ENCODE measurements around the gene CRAMP1. TPM values are rescaled to one million over a fixed set of nuclear protein-coding genes. Genes with fewer than 3 reads are reported as not detected.
"Not testable (repeated sequence)": the region's sequence is repeated elsewhere in the genome, so short reads cannot be mapped to it uniquely, and the experiment has no call there.

Gene CRAMP1
- total RNA-seq, 4 donors from 2014 or later, result 2.6 to 25.5 (median 8.6) TPM

GRCh38 chr16:1713933-1714332 lies 101.8 kb downstream of the CRAMP1 start:
- no peak for DNase-seq
- no peaks in the 10 kb centered on the region for H3K27me3 ChIP-seq
- H3K9me3 ChIP-seq, result no peaks in the 10 kb centered on the region
- H3K4me3 ChIP-seq, result no peak overlapping the region
- no peaks in the 10 kb centered on the region for H3K4me1 ChIP-seq
- H3K27ac ChIP-seq, result no peak overlapping the region
- H3K36me3 ChIP-seq, result no peaks in the 10 kb centered on the region
- TF ChIP-seq POLR2A (IDR thresholded peaks at IDR 0.05) (no peak), CTCF (IDR thresholded peaks at IDR 0.05) (no peak)
- intact Hi-C loops (cut with DNase I; ENCODE audit: low total_unique reads), result no loop called here

- no peaks in the 10 kb centered on the region for H3K9me3 ChIP-seq
- no peak for DNase-seq
- TF ChIP-seq POLR2A (IDR thresholded peaks at IDR 0.05), result no peak
- TF ChIP-seq CTCF (IDR thresholded peaks at IDR 0.05), result no peak
- H3K4me3 ChIP-seq, result no peak overlapping the region
- no peaks in the 10 kb centered on the region for H3K4me1 ChIP-seq
- H3K27me3 ChIP-seq, result no peaks in the 10 kb centered on the region
- no peak overlapping the region for H3K27ac ChIP-seq
- H3K36me3 ChIP-seq, result no peaks in the 10 kb centered on the region
- intact Hi-C loops (cut with DNase I; ENCODE audit: low total_unique reads), result no loop called here
Observed at GRCh38 chr16:1715220-1715619, 103.1 kb downstream of the CRAMP1 start.

- intact Hi-C loops (cut with DNase I; ENCODE audit: low total_unique reads); H3K9me3 ChIP-seq; DNase-seq; H3K4me3 ChIP-seq; H3K4me1 ChIP-seq; H3K27ac ChIP-seq; H3K36me3 ChIP-seq; H3K27me3 ChIP-seq: not testable (repeated sequence)
Observed at GRCh38 chr16:1718236-1718635, 106.1 kb downstream of the CRAMP1 start.

DNA sequence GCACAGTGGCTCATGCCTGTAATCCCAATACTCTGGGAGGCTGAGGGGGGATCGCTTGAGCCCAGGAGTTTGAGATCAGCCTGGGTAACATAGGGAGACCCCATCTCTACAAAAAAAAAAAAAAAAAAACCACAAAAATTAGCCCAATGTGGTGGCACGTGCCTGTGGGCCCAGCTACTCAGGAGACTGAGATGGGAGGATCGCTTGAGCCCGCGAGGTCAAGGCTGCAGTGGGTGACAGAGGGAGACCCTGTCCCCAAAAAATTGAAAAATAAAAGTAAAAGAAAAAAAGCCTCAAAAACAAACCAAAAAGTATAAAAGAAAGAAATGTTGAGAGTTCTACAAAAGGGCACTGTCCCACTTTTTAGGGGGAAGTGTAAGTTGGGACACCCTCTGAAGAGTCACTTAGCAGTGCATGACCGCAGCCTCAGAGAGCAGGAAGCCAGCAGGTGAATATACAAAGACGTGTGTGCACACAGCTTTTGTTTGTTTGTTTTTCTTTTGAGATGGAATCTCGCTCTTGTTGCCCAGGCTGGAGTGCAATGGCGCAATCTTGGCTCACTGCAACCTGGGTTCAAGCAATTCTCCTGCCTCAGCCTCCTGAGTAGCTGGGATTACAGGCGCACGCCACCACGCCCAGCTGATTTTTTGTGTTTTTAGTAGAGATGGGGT lies 107.5 kb downstream of the CRAMP1 start:
- intact Hi-C loops (cut with DNase I; ENCODE audit: low total_unique reads); H3K4me3 ChIP-seq; DNase-seq; H3K27me3 ChIP-seq; H3K36me3 ChIP-seq; H3K9me3 ChIP-seq; H3K27ac ChIP-seq; H3K4me1 ChIP-seq: not testable (repeated sequence)

GRCh38 chr16:1721372-1721771 lies 109.2 kb downstream of the CRAMP1 start:
- no peaks in the 10 kb centered on the region for H3K27me3 ChIP-seq
- no peak for DNase-seq
- H3K36me3 ChIP-seq, result no peaks in the 10 kb centered on the region
- TF ChIP-seq POLR2A (IDR thresholded peaks at IDR 0.05) (no peak), CTCF (IDR thresholded peaks at IDR 0.05) (no peak)
- H3K9me3 ChIP-seq, result no peaks in the 10 kb centered on the region
- intact Hi-C loops (cut with DNase I; ENCODE audit: low total_unique reads), result no loop called here
- no peak overlapping the region for H3K4me3 ChIP-seq
- H3K27ac ChIP-seq, result peak overlapping the region in 1 of 2 donors; percentile 67
- H3K4me1 ChIP-seq, result no peaks in the 10 kb centered on the region

DNA sequence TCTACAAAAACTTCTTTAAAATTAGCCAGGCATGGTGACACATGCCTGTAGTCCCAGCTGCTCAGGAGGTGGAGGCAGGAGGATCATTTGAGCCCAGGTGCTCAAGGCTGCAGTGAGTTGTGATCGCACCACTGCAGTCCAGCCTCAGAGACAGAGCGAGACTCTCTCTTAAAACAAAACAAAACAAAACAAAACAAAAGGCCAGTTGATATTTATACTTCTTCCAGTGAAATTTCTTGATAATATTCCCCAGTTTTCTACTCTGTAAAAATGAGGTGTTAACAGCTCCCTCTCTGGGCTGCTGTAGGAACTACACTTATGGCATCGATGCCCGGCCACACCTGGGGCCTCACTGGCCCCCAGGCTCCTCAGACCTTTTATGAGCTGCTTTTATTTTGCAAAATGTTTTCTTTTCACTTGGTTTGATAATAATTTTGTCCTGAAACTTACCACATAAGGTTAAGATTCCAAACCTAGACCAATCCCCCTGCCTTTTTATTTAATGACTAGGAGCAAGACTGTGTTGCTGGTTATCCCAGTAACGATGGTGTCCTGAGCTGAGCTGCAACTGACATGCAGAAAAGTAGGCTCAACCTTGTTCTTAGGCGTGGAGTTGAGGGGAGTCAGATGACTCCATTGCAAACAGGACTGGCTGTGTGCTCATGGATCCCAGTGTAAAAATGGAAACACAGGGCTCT lies 111.4 kb downstream of the CRAMP1 start:
- Histone ChIP-seq H3K9me3 (no peaks in the 10 kb centered on the region), H3K4me1 (no peaks in the 10 kb centered on the region), H3K27me3 (no peaks in the 10 kb centered on the region), H3K36me3 (no peaks in the 10 kb centered on the region), H3K27ac (no peak overlapping the region), H3K4me3 (no peak overlapping the region)
- intact Hi-C loops (cut with DNase I; ENCODE audit: low total_unique reads), result no loop called here
- DNase-seq, result no peak
- TF ChIP-seq CTCF (IDR thresholded peaks at IDR 0.05) (peak; percentile 31 to 61 (median 39)), POLR2A (IDR thresholded peaks at IDR 0.05) (no peak)
